Ishikawa (cell line): ENCODE results near the gene EXOC3.

Experiments
- CEBPB ChIP-seq: IDR thresholded peaks from 2 replicates; pipeline ENCODE4 v1.6.1; 2012
- CREB1 ChIP-seq: IDR thresholded peaks from 2 replicates; pipeline ENCODE4 v1.6.1; 2012; ENCODE audit warnings: low read depth
- EGR1 ChIP-seq: IDR thresholded peaks from 2 replicates; pipeline ENCODE4 v1.6.1; 2012
- EP300 ChIP-seq: IDR thresholded peaks from 2 replicates; pipeline ENCODE4 v1.6.1; 2012; ENCODE audit warnings: borderline replicate concordance
- FOXM1 ChIP-seq: IDR thresholded peaks from 2 replicates; pipeline ENCODE4 v1.6.1; 2012; ENCODE audit warnings: low read depth, borderline replicate concordance
- MAX ChIP-seq: IDR thresholded peaks from 2 replicates; pipeline ENCODE4 v1.6.1; 2012
- NFIC ChIP-seq: IDR thresholded peaks from 2 replicates; pipeline ENCODE4 v1.6.1; 2012
- RAD21 ChIP-seq: IDR thresholded peaks from 2 replicates; pipeline ENCODE4 v1.6.1; 2012; ENCODE audit warnings: low read depth
- TAF1 ChIP-seq: IDR thresholded peaks from 2 replicates; pipeline ENCODE4 v1.6.1; 2012; ENCODE audit warnings: low read depth, mild to moderate bottlenecking
- TCF12 ChIP-seq: IDR thresholded peaks from 2 replicates; pipeline ENCODE4 v1.6.1; 2012; ENCODE audit warnings: low read depth
- TEAD4 ChIP-seq: IDR thresholded peaks from 2 replicates; pipeline ENCODE4 v1.6.1; 2012
- USF1 ChIP-seq: IDR thresholded peaks from 2 replicates; pipeline ENCODE4 v1.6.1; 2012
- YY1 ChIP-seq: IDR thresholded peaks from 2 replicates; pipeline ENCODE4 v1.6.1; 2012; ENCODE audit warnings: low read depth
- ZBTB7A ChIP-seq: IDR thresholded peaks from 2 replicates; pipeline ENCODE4 v1.6.1; 2012; ENCODE audit warnings: low read depth
- TF ChIP-seq, protein P1 (sequence below): IDR thresholded peaks from 2 replicates; pipeline ENCODE4 v1.6.1; 2012; ENCODE audit warnings: low read depth, mild to moderate bottlenecking

Gene EXOC3

DNA sequence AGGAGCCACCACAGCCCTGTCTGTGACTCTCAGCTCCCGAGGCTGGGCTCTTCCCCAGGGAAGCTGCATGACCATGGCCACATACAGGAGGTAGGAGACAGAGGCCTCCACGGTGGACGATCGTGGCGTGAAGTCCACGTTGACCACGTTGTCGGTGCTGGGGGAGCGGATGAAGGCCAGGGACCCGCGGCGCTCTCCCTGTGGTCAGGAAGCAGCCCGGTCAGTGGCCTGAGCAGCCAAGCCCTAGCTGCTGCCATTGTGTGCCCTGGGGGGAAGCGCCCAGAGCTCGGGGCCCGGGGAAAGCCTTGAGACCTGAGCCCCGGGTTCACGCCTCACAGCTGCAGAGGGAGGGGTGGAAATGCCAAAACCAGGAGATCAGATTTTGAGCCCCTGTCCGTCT lies 34.3 kb downstream of the EXOC3 start:
- no peak for TF ChIP-seq TAF1
- TF ChIP-seq CEBPB = no peak
- no peak for TF ChIP-seq TEAD4
- TF ChIP-seq ZBTB7A = no peak
- TF ChIP-seq FOXM1 = no peak

- TF ChIP-seq RAD21 = no peak
- TF ChIP-seq USF1 = no peak
- TF ChIP-seq EGR1 = no peak
- no peak for TF ChIP-seq MAX
- TF ChIP-seq NFIC = no peak
- TF ChIP-seq TAF1 = no peak
- TF ChIP-seq CEBPB = no peak
- TF ChIP-seq CREB1 = no peak
- no peak for TF ChIP-seq YY1
Measured at GRCh38 chr5:477871-478270, 34.9 kb downstream of the EXOC3 start.

- TF ChIP-seq USF1 (no peak), TCF12 (no peak), FOXM1 (no peak), EGR1 (no peak), RAD21 (no peak), TEAD4 (no peak), YY1 (no peak), EP300 (no peak), MAX (no peak), CREB1 (no peak), ZBTB7A (no peak)
- TF ChIP-seq, protein P1, sequence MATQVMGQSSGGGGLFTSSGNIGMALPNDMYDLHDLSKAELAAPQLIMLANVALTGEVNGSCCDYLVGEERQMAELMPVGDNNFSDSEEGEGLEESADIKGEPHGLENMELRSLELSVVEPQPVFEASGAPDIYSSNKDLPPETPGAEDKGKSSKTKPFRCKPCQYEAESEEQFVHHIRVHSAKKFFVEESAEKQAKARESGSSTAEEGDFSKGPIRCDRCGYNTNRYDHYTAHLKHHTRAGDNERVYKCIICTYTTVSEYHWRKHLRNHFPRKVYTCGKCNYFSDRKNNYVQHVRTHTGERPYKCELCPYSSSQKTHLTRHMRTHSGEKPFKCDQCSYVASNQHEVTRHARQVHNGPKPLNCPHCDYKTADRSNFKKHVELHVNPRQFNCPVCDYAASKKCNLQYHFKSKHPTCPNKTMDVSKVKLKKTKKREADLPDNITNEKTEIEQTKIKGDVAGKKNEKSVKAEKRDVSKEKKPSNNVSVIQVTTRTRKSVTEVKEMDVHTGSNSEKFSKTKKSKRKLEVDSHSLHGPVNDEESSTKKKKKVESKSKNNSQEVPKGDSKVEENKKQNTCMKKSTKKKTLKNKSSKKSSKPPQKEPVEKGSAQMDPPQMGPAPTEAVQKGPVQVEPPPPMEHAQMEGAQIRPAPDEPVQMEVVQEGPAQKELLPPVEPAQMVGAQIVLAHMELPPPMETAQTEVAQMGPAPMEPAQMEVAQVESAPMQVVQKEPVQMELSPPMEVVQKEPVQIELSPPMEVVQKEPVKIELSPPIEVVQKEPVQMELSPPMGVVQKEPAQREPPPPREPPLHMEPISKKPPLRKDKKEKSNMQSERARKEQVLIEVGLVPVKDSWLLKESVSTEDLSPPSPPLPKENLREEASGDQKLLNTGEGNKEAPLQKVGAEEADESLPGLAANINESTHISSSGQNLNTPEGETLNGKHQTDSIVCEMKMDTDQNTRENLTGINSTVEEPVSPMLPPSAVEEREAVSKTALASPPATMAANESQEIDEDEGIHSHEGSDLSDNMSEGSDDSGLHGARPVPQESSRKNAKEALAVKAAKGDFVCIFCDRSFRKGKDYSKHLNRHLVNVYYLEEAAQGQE = no peak
Measured at GRCh38 chr5:478369-478981, 35.5 kb downstream of the EXOC3 start.

GRCh38 chr5:478982-479535 lies 36.1 kb downstream of the EXOC3 start:
- TF ChIP-seq USF1 (no peak), EP300 (no peak), TCF12 (no peak), EGR1 (no peak), TAF1 (no peak), FOXM1 (no peak), MAX (no peak), NFIC (no peak), RAD21 (no peak), YY1 (no peak), TEAD4 (no peak)
- TF ChIP-seq, protein P1 = no peak

- TF ChIP-seq EGR1 = no peak
- TF ChIP-seq USF1 = no peak
- no peak for TF ChIP-seq FOXM1
- no peak for TF ChIP-seq EP300
- no peak for TF ChIP-seq NFIC
- no peak for TF ChIP-seq RAD21
- TF ChIP-seq CREB1 = no peak
- TF ChIP-seq TAF1 = no peak
- no peak for TF ChIP-seq ZBTB7A
- TF ChIP-seq TCF12 = no peak
- no peak for TF ChIP-seq YY1
- TF ChIP-seq TEAD4 = no peak
- TF ChIP-seq CEBPB = no peak
- no peak for TF ChIP-seq MAX
Measured at GRCh38 chr5:479566-480319, 36.8 kb downstream of the EXOC3 start.
